HepG2 (cell line): ENCODE data around the gene EEF1E1.

Source experiments
- HMG20A ChIP-seq: IDR thresholded peaks from 2 replicates; pipeline ENCODE4 v1.6.1; 2016; ENCODE audit warnings: borderline replicate concordance
- NFE2L2 ChIP-seq: fragments of 150-350 bp; IDR thresholded peaks from 2 replicates; pipeline ENCODE4 v1.6.1; 2014; ENCODE audit warnings: low read length
- NFIC ChIP-seq: IDR thresholded peaks from 2 replicates; pipeline ENCODE4 v1.6.1; 2012; ENCODE audit warnings: mild to moderate bottlenecking, low read length, inconsistent platforms
- SIN3A ChIP-seq: IDR thresholded peaks from 2 replicates; pipeline ENCODE4 v1.6.1; 2011; ENCODE audit warnings: low read depth, mild to moderate bottlenecking, control low read depth, low read length, borderline replicate concordance
- SP1 ChIP-seq, 2 experiments: fragments of 450-650 bp in 1 of 2; sonication (generic) in 1 of 2; formaldehyde crosslinking in 1 of 2; IDR thresholded peaks; 2 replicates each; pipeline versions ENCODE4 v1.4.0 to v1.6.1; 2016 to 2020; ENCODE audit warnings: missing genetic modification reagents in 1 of 2
- TCF12 ChIP-seq, 2 experiments: fragments of 450-650 bp in 1 of 2; sonication (generic) in 1 of 2; formaldehyde crosslinking in 1 of 2; IDR thresholded peaks; 2 replicates each; pipeline versions ENCODE4 v1.6.1 to v1.8.0; 2017 to 2022; ENCODE audit warnings: antibody characterized with exemption in 1 of 2, mild to moderate bottlenecking in 1 of 2, missing genetic modification reagents in 1 of 2, moderate library complexity in 1 of 2
- ZFP37 ChIP-seq: sonication (generic); formaldehyde crosslinking; IDR thresholded peaks from 2 replicates; pipeline ENCODE4 v1.4.0; 2020; ENCODE audit warnings: missing genetic modification reagents, borderline replicate concordance

DNA sequence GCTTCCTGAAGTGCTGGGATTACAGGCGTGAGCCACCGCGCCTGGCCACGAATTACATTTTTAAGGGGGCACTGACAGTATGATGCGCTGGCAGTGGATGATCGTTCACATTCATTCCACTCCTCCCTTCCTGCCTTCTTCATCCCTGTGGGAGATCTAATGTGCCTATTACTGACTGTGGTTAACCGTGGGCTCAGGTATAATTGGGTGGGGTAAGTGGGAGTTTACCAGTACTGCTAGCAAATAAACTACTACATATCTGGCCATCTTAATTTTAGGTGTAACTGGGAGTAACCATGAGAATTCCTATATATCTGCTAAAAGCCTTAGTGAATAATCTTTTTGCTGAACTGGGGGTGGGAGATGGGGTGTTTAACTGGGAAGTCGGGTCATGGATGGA lies 31.6 kb downstream of the EEF1E1 start:
- no peak for TF ChIP-seq SIN3A
- TF ChIP-seq NFIC: no peak
- no peak for TF ChIP-seq ZFP37
- TF ChIP-seq TCF12 (IDR thresholded peaks at IDR 0.05): no peak
- no peak for TF ChIP-seq TCF12 (CRISPR knock-in tag; IDR thresholded peaks at IDR 0.05)
- no peak for TF ChIP-seq NFE2L2
- TF ChIP-seq HMG20A (CRISPR knock-in tag): no peak
- TF ChIP-seq SP1 (IDR thresholded peaks at IDR 0.05): no peak
- no peak for TF ChIP-seq SP1 (CRISPR knock-in tag; IDR thresholded peaks at IDR 0.05)
